HepG2 (cell line): ENCODE results near the gene COX4I2. TPM values are rescaled to one million over a fixed set of nuclear protein-coding genes. Genes with fewer than 3 reads are reported as not detected.
A peak's percentile ranks its signal among the peaks of the same experiment; 100 is the strongest.

ENCODE experiments used
- AKNA ChIP-seq: sonication (generic); formaldehyde crosslinking; IDR thresholded peaks from 2 replicates; pipeline ENCODE4 v1.4.0; 2020; ENCODE audit warnings: missing genetic modification reagents, borderline replicate concordance
- ASH2L ChIP-seq: fragments of 300-600, 200-600 bp; sonication (generic); IDR thresholded peaks from 2 replicates; pipeline ENCODE4 v1.7.0; 2017; ENCODE audit warnings: low read depth, mild to moderate bottlenecking, moderate library complexity, mixed read lengths, low read length; ENCODE audit not compliant: insufficient read length
- GMEB1 ChIP-seq: sonication (generic); formaldehyde crosslinking; IDR thresholded peaks from 2 replicates; pipeline ENCODE4 v1.5.1; 2020; ENCODE audit warnings: missing genetic modification reagents, mild to moderate bottlenecking, borderline replicate concordance
- HDAC2 ChIP-seq: sonication (generic); formaldehyde crosslinking; IDR thresholded peaks from 2 replicates; pipeline ENCODE4 v1.4.0; 2020; ENCODE audit warnings: missing genetic modification reagents
- RORA ChIP-seq: sonication (generic); formaldehyde crosslinking; IDR thresholded peaks from 2 replicates; pipeline ENCODE4 v1.5.0; 2020; ENCODE audit warnings: mild to moderate bottlenecking, missing genetic modification reagents, moderate library complexity
- SIX4 ChIP-seq: sonication (generic); formaldehyde crosslinking; IDR thresholded peaks from 2 replicates; pipeline ENCODE4 v1.4.0; 2020; ENCODE audit warnings: missing genetic modification reagents
- SMAD1 ChIP-seq: sonication (generic); formaldehyde crosslinking; IDR thresholded peaks from 2 replicates; pipeline ENCODE4 v1.4.0; 2020; ENCODE audit warnings: missing genetic modification reagents, low read depth, mild to moderate bottlenecking, borderline replicate concordance
- SRY ChIP-seq: sonication (generic); formaldehyde crosslinking; IDR thresholded peaks from 2 replicates; pipeline ENCODE4 v1.8.0; 2022; ENCODE audit warnings: mild to moderate bottlenecking, missing genetic modification reagents
- TCF7 ChIP-seq: sonication (generic); IDR thresholded peaks from 2 replicates; pipeline ENCODE4 v1.6.1; 2016; ENCODE audit warnings: antibody characterized with exemption, low read depth
- ZBTB14 ChIP-seq: sonication (generic); formaldehyde crosslinking; IDR thresholded peaks from 2 replicates; pipeline ENCODE4 v1.4.0; 2020; ENCODE audit warnings: missing genetic modification reagents
- ZBTB3 ChIP-seq: sonication (generic); formaldehyde crosslinking; IDR thresholded peaks from 2 replicates; pipeline ENCODE4 v1.4.0; 2020; ENCODE audit warnings: low read depth, mild to moderate bottlenecking, moderate library complexity, missing genetic modification reagents, borderline replicate concordance
- ZBTB43 ChIP-seq: sonication (generic); formaldehyde crosslinking; conservative IDR thresholded peaks from 2 replicates; pipeline ENCODE4 v1.4.0; 2020; ENCODE audit warnings: missing genetic modification reagents
- ZFP82 ChIP-seq: sonication (generic); formaldehyde crosslinking; IDR thresholded peaks from 2 replicates; pipeline ENCODE4 v1.5.1; 2020; ENCODE audit warnings: mild to moderate bottlenecking, missing genetic modification reagents, borderline replicate concordance
- ZNF296 ChIP-seq: sonication (generic); formaldehyde crosslinking; conservative IDR thresholded peaks from 2 replicates; pipeline ENCODE4 v1.5.0; 2020; ENCODE audit warnings: mild to moderate bottlenecking, missing genetic modification reagents
- ZNF503 ChIP-seq: sonication (generic); formaldehyde crosslinking; IDR thresholded peaks from 2 replicates; pipeline ENCODE4 v1.4.0; 2020; ENCODE audit warnings: missing genetic modification reagents
- ZNF616 ChIP-seq: sonication (generic); formaldehyde crosslinking; IDR thresholded peaks from 2 replicates; pipeline ENCODE4 v1.5.0; 2020; ENCODE audit warnings: low read depth, mild to moderate bottlenecking, missing genetic modification reagents
- ZNF878 ChIP-seq: sonication (generic); formaldehyde crosslinking; IDR thresholded peaks from 2 replicates; pipeline ENCODE4 v1.8.1; 2023; ENCODE audit warnings: mild to moderate bottlenecking, missing genetic modification reagents, moderate library complexity
- polyA plus RNA-seq, 8 experiments: library from polyadenylated mRNA; depleted of rRNA in 3 of 8; stranded (reverse) in 7 of 8; unstranded in 1 of 8; fragments of >200 nt; fragmentation: Illumina TruSeq in 4 of 8; extraction: Trizol in 4 of 8; gene quantifications; 2 replicates each; pipeline versions ENCODE4 v1.2.1 to v1.2.3, GENCODE V29; 2011 to 2016; ENCODE audit warnings: low read depth in 4 of 8, missing spikeins in 1 of 8, mixed read lengths in 1 of 8; ENCODE audit not compliant: insufficient read depth in 1 of 8
- total RNA-seq, 5 experiments: library from RNA; depleted of rRNA; stranded (reverse); fragments of >200 nt; fragmentation: Illumina TruSeq; extraction: Trizol; gene quantifications; 2 replicates each; pipeline ENCODE4 v1.2.3, GENCODE V29; 2016; ENCODE audit warnings: low read depth in 1 of 5

COX4I2 gene
- total and polyA plus RNA-seq, 2 of the 13 experiments (the other 11 are each of a cell fraction or from before 2014, with no cell fraction given), result 1.1 TPM; not detected in 1

GRCh38 chr20:31595654-31596411 lies 41.9 kb upstream of the COX4I2 start (continued):
- TF ChIP-seq ZFP82 (CRISPR knock-in tag) (no peak), SMAD1 (CRISPR knock-in tag) (0 out of 2 replicates have a peak, but pooled peaks have one; percentile 87), GMEB1 (no peak), ZNF878 (CRISPR knock-in tag) (no peak; the same call in 1 of the 2 replicates), ASH2L (no peak), ZBTB14 (no peak; the same call in 1 of the 2 replicates), ZBTB3 (CRISPR knock-in tag) (peak; percentile 84), ZBTB43 (CRISPR knock-in tag) (no peak; the same call in none of the 2 replicates), RORA (CRISPR knock-in tag) (no peak), TCF7 (peak; percentile 12; the same call in 1 of the 2 replicates), SRY (CRISPR knock-in tag) (no peak), AKNA (no peak), ZNF503 (CRISPR knock-in tag) (peak; percentile 51; the same call in 1 of the 2 replicates), HDAC2 (CRISPR knock-in tag) (peak; percentile 62; the same call in 1 of the 2 replicates), ZNF296 (CRISPR knock-in tag) (no peak), SIX4 (CRISPR knock-in tag) (peak; percentile 86), ZNF616 (CRISPR knock-in tag) (no peak)
